ENCODE data around the gene PET100.

- TF ChIP-seq CTCF (IDR thresholded peaks at IDR 0.05) (no peak), POLR2A (IDR thresholded peaks at IDR 0.05) (no peak)
Measured at GRCh38 chr19:7644550-7644877, 14.9 kb downstream of the PET100 start.

All from heart left ventricle (tissue), 13 donors.